T-helper 2 cell (primary cell): ENCODE measurements around the gene PCYOX1L.

Experiments used
- DNase-seq, 5 experiments: peaks; one replicate each; pipeline versions ENCODE4 v3.0.0 to v3.0.0-alpha.2; 2012 to 2022

The PCYOX1L gene

GRCh38 chr5:149367972-149368645 is 10.3 kb downstream of the PCYOX1L start:
- DNase-seq: no peak

- no peak for DNase-seq
These were observed 13.0 kb downstream of the PCYOX1L start for GRCh38 chr5:149370878-149371277.

- peak; percentile 34 to 66 (median 42) for DNase-seq
These were observed 13.6 kb downstream of the PCYOX1L start for GRCh38 chr5:149371296-149371962.

GRCh38 chr5:149372076-149372795 is 14.4 kb downstream of the PCYOX1L start:
- DNase-seq: no peak

- no peak for DNase-seq
These were observed 15.1 kb downstream of the PCYOX1L start for GRCh38 chr5:149372932-149373331.

GRCh38 chr5:149374303-149374702 is 16.5 kb downstream of the PCYOX1L start:
- DNase-seq: no peak

GRCh38 chr5:149374801-149375200 is 17.0 kb downstream of the PCYOX1L start:
- no peak for DNase-seq

GRCh38 chr5:149375434-149375833 is 17.6 kb downstream of the PCYOX1L start:
- DNase-seq: no peak

- DNase-seq: no peak
These were observed 18.3 kb downstream of the PCYOX1L start for GRCh38 chr5:149376104-149376503.

GRCh38 chr5:149376711-149377447 is 19.0 kb downstream of the PCYOX1L start:
- no peak for DNase-seq

- DNase-seq: no peak
These were observed 20.5 kb downstream of the PCYOX1L start for GRCh38 chr5:149378241-149378820.

- no peak for DNase-seq
These were observed 21.4 kb downstream of the PCYOX1L start, which contains the start of gene IL17B for GRCh38 chr5:149379177-149379761. TSS of gene IL17B (minus strand) at chr5:149379292. CDS start at chr5:149379225, 67 bp downstream.

- DNase-seq: no peak
These were observed 22.1 kb downstream of the PCYOX1L start for GRCh38 chr5:149379818-149380374.

- no peak for DNase-seq
These were observed 22.7 kb downstream of the PCYOX1L start for GRCh38 chr5:149380466-149381121.

- no peak for DNase-seq
These were observed 23.6 kb downstream of the PCYOX1L start for GRCh38 chr5:149381261-149381985.

- peak; percentile 21 to 68 (median 57) for DNase-seq
These were observed 24.1 kb downstream of the PCYOX1L start for GRCh38 chr5:149381986-149382338.

GRCh38 chr5:149382517-149383220 is 24.8 kb downstream of the PCYOX1L start:
- DNase-seq: no peak

- DNase-seq: no peak
These were observed 25.6 kb downstream of the PCYOX1L start for GRCh38 chr5:149383399-149383798.

- DNase-seq: no peak
These were observed 28.3 kb downstream of the PCYOX1L start for GRCh38 chr5:149386166-149386565.

GRCh38 chr5:149387081-149387631 is 29.3 kb downstream of the PCYOX1L start:
- no peak for DNase-seq
